ENCODE results near the gene RANBP10. TPM values are rescaled to one million over a fixed set of nuclear protein-coding genes. Genes with fewer than 3 reads are reported as not detected.
A peak's percentile ranks its signal among the peaks of the same experiment; 100 is the strongest.

The RANBP10 gene
- total and polyA plus RNA-seq, 2 of the 13 experiments (the other 11 are each of a cell fraction or from before 2014, with no cell fraction given): 9.2 to 22.7 TPM

DNA sequence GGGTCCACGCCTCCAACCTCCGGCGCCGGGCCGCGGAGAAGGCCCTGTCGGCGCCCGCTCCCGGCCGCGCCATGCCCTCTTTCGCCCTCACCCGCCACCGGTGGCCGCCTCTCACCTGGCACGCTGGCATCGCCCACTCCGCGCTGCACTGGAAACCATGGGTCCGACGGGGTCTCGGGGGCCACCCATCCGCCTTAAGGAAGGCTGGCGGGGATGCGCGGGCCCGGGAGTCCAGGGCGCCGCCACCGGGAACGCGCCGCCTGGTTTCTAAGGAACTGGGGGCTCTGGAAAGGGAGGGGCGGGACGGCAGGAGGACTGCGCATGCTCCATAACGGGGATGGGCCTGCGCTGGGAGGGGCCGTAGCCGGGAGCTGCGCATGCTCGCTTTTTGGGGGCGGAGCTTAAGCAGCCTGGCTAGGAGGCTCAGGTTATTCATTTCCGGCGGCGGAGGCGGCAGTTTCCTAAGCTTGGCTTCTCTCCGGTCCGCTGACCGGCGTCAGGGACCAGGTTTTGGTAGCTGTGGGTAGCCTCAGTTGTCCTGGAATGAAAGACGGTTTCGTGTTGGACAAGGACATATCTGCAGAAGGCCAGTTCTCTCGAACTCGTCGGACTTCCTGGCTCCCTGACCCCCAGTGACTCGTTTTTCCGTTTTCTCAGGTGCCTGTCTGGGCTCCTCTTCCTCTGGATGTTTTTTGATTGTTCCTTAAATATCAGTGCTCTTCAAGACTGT is 87.1 kb downstream of the RANBP10 start, which contains the start of gene GFOD2 (continued):
- TF ChIP-seq BRF2 (CRISPR knock-in tag; IDR thresholded peaks at IDR 0.05): no peak
- TF ChIP-seq, protein P1, sequence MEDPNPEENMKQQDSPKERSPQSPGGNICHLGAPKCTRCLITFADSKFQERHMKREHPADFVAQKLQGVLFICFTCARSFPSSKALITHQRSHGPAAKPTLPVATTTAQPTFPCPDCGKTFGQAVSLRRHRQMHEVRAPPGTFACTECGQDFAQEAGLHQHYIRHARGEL (CRISPR knock-in tag; IDR thresholded peaks at IDR 0.05): peak; percentile 89; the same call in 1 of the 2 replicates
- TF ChIP-seq ZNF784 (CRISPR knock-in tag; IDR thresholded peaks at IDR 0.05; ENCODE audit: borderline replicate concordance): no peak
- TF ChIP-seq ZNF790 (CRISPR knock-in tag; IDR thresholded peaks at IDR 0.05; ENCODE audit: borderline replicate concordance): no peak; the same call in 1 of the 2 replicates
- TF ChIP-seq ZNF674 (CRISPR knock-in tag; IDR thresholded peaks at IDR 0.05; ENCODE audit: low read depth): no peak
- peak; percentile 56 for TF ChIP-seq ZSCAN31 (CRISPR knock-in tag; IDR thresholded peaks at IDR 0.05; ENCODE audit: low read depth)
- TF ChIP-seq ZNF17 (CRISPR knock-in tag; IDR thresholded peaks at IDR 0.05): no peak
- TF ChIP-seq, protein P2, sequence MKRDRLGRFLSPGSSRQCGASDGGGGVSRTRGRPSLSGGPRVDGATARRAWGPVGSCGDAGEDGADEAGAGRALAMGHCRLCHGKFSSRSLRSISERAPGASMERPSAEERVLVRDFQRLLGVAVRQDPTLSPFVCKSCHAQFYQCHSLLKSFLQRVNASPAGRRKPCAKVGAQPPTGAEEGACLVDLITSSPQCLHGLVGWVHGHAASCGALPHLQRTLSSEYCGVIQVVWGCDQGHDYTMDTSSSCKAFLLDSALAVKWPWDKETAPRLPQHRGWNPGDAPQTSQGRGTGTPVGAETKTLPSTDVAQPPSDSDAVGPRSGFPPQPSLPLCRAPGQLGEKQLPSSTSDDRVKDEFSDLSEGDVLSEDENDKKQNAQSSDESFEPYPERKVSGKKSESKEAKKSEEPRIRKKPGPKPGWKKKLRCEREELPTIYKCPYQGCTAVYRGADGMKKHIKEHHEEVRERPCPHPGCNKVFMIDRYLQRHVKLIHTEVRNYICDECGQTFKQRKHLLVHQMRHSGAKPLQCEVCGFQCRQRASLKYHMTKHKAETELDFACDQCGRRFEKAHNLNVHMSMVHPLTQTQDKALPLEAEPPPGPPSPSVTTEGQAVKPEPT (CRISPR knock-in tag; IDR thresholded peaks at IDR 0.05; ENCODE audit: low read depth): 0 out of 2 replicates have a peak, but pooled peaks have one; percentile 1
- TF ChIP-seq TBX3 (IDR thresholded peaks at IDR 0.05; ENCODE audit: borderline replicate concordance): no peak
- no peak for TF ChIP-seq EHMT2 (IDR thresholded peaks at IDR 0.05; ENCODE audit: borderline replicate concordance, low read depth, low read length)
- 0 out of 2 replicates have a peak, but pooled peaks have one; percentile 21 for TF ChIP-seq NFIB (CRISPR knock-in tag; IDR thresholded peaks at IDR 0.05; ENCODE audit: borderline replicate concordance)
- 0 out of 2 replicates have a peak, but pooled peaks have one; percentile 10 for TF ChIP-seq ZSCAN30 (CRISPR knock-in tag; IDR thresholded peaks at IDR 0.05)
- TF ChIP-seq, protein P3, sequence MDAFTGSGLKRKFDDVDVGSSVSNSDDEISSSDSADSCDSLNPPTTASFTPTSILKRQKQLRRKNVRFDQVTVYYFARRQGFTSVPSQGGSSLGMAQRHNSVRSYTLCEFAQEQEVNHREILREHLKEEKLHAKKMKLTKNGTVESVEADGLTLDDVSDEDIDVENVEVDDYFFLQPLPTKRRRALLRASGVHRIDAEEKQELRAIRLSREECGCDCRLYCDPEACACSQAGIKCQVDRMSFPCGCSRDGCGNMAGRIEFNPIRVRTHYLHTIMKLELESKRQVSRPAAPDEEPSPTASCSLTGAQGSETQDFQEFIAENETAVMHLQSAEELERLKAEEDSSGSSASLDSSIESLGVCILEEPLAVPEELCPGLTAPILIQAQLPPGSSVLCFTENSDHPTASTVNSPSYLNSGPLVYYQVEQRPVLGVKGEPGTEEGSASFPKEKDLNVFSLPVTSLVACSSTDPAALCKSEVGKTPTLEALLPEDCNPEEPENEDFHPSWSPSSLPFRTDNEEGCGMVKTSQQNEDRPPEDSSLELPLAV (CRISPR knock-in tag; conservative IDR thresholded peaks at IDR 0.05; ENCODE audit: low read depth): no peak
- TF ChIP-seq HOXA3 (CRISPR knock-in tag; IDR thresholded peaks at IDR 0.05): peak; percentile 51
- no peak for TF ChIP-seq XBP1 (CRISPR knock-in tag; IDR thresholded peaks at IDR 0.05)
- no peak for TF ChIP-seq KDM6A (CRISPR knock-in tag; IDR thresholded peaks at IDR 0.05; ENCODE audit: low read depth)
- TF ChIP-seq MBD4 (IDR thresholded peaks at IDR 0.05; ENCODE audit: borderline replicate concordance, low read length): no peak
- TF ChIP-seq ZNF569 (CRISPR knock-in tag; IDR thresholded peaks at IDR 0.05; ENCODE audit: borderline replicate concordance): no peak
- 0 out of 2 replicates have a peak, but pooled peaks have one; percentile 65 for TF ChIP-seq SMAD1 (CRISPR knock-in tag; IDR thresholded peaks at IDR 0.05; ENCODE audit: borderline replicate concordance, low read depth)
- no peak for TF ChIP-seq HNRNPUL1 (IDR thresholded peaks at IDR 0.05; ENCODE audit: low read depth, low read length)
- TF ChIP-seq PAWR (CRISPR knock-in tag; IDR thresholded peaks at IDR 0.05; ENCODE audit: borderline replicate concordance): no peak

Data from HepG2 (cell line).